Neural cell (in vitro differentiated cells): ENCODE measurements around the gene SCUBE1.

Experiments
- EP300 ChIP-seq: fragments of 450-650 bp; conservative IDR thresholded peaks from 2 replicates; pipeline ENCODE4 v1.6.1; 2014; ENCODE audit warnings: antibody characterized with exemption, mild to moderate bottlenecking, moderate library complexity; ENCODE audit not compliant: poor library complexity, severe bottlenecking
- EZH2 ChIP-seq: fragments of 200-600, 300-800 bp; shearing (Covaris generic), sonication (generic); IDR thresholded peaks from 2 replicates; pipeline ENCODE4 v1.6.1; 2014; ENCODE audit warnings: antibody characterized with exemption, low read length, borderline replicate concordance, mild to moderate bottlenecking; ENCODE audit not compliant: insufficient read depth, poor library complexity, severe bottlenecking
- MXI1 ChIP-seq: fragments of 450-650 bp; conservative IDR thresholded peaks from 2 replicates; pipeline ENCODE4 v1.6.1; 2014; ENCODE audit warnings: antibody characterized with exemption, mild to moderate bottlenecking; ENCODE audit not compliant: poor library complexity, severe bottlenecking
- POLR2AphosphoS5 ChIP-seq: IDR thresholded peaks from 2 replicates; pipeline ENCODE4 v1.6.1; 2012
- TAF1 ChIP-seq: IDR thresholded peaks from 2 replicates; pipeline ENCODE4 v1.6.1; 2012; ENCODE audit warnings: low read depth
- TF ChIP-seq, protein P1 (sequence below): fragments of 450-650 bp; IDR thresholded peaks from 2 replicates; pipeline ENCODE4 v1.5.1; 2014; ENCODE audit warnings: antibody characterized with exemption, mild to moderate bottlenecking, moderate library complexity; ENCODE audit not compliant: poor library complexity, severe bottlenecking

DNA sequence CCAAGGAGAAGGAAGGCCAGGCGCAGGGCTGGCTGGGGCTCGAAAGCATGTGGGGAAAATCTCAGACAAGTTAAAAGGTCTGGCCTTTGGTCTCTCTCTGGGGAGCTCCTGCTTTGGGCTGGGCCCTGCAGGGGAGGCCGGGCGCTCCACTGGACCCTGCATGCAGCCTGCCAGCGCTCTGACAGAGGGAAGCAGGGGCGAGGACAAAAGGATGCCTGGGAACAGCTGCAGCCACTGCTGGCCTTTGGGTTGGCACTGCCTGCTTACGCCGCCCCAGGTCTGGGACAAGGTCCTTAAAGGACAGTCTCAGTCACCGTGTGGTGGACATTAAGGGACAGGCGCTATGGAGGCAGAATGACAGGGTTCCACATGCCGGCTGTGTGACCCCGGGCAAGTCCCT, 99.8 kb downstream of the SCUBE1 start:
- TF ChIP-seq, protein P1, sequence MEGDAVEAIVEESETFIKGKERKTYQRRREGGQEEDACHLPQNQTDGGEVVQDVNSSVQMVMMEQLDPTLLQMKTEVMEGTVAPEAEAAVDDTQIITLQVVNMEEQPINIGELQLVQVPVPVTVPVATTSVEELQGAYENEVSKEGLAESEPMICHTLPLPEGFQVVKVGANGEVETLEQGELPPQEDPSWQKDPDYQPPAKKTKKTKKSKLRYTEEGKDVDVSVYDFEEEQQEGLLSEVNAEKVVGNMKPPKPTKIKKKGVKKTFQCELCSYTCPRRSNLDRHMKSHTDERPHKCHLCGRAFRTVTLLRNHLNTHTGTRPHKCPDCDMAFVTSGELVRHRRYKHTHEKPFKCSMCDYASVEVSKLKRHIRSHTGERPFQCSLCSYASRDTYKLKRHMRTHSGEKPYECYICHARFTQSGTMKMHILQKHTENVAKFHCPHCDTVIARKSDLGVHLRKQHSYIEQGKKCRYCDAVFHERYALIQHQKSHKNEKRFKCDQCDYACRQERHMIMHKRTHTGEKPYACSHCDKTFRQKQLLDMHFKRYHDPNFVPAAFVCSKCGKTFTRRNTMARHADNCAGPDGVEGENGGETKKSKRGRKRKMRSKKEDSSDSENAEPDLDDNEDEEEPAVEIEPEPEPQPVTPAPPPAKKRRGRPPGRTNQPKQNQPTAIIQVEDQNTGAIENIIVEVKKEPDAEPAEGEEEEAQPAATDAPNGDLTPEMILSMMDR, result no peak
- TF ChIP-seq EP300, result no peak
- no peak for TF ChIP-seq TAF1
- no peak for TF ChIP-seq MXI1
- no peak for TF ChIP-seq POLR2AphosphoS5
- no peak for TF ChIP-seq EZH2
